ENCODE results near the gene PGRMC1.

GRCh38 chrX:119235872-119236622 is at the start of gene PGRMC1:
- TF ChIP-seq CTCF (conservative IDR thresholded peaks at IDR 0.05; ENCODE audit: low read depth, low read length) (no peak), EZH2 (IDR thresholded peaks at IDR 0.05; ENCODE audit: low read length, unreplicated experiment) (no peak)

Measured in PC-3 (cell line).